HCT116 (cell line): ENCODE results near the gene INSRR. TPM values are rescaled to one million over a fixed set of nuclear protein-coding genes. Genes with fewer than 3 reads are reported as not detected.

Source experiments
- ATAC-seq: fragments of 200-7000 bp; cut with Tn5 transposase; 2 replicates; pipeline ENCODE4 v1.9.1; 2020; ENCODE audit warnings: mild to moderate bottlenecking, moderate library complexity
- BruUV-seq: library from RNA; stranded (reverse); fragments of 400-500 nt; replicated peaks from 2 replicates; lab custom pipeline; 2021; lab: Mats Ljungman, UMichigan
- CTCF ChIA-PET: fragments of 300-600 bp; sonication (Branson Sonifier 250); formaldehyde crosslinking; loops from one replicate; lab custom pipeline; 2021; ENCODE audit warnings: antibody characterized with exemption; lab: Charles Lee
- POLR2A ChIA-PET: fragments of 300-600, 350-600 bp; sonication (Branson Sonifier 250); formaldehyde crosslinking; loops from one replicate; lab custom pipeline; 2021; ENCODE audit warnings: antibody characterized with exemption; lab: Charles Lee
- RAD21 ChIA-PET, 2 experiments: fragments of 300-600 bp; sonication (Branson Sonifier 250); formaldehyde crosslinking; loops; one replicate each; lab custom pipeline; 2023; ENCODE audit warnings: low total read pairs in 2 of 2; ENCODE audit not compliant: uncharacterized antibody in 2 of 2, unreplicated experiment in 2 of 2, low non-redundant PET in 1 of 2; lab: Charles Lee
- DNase-seq: peaks from one replicate; pipeline ENCODE4 v3.0.0-alpha.2; 2010; ENCODE audit warnings: low read depth, low spot score
- H2AFZ ChIP-seq: fragments of 200-600 bp; shearing (Covaris generic), sonication (generic); 2 replicates; pipeline ENCODE4 v1.6.1; 2017; ENCODE audit warnings: low read depth, mixed run types, mixed read lengths, antibody characterized with exemption, low read length; ENCODE audit not compliant: poor library complexity, severe bottlenecking
- H3K27ac ChIP-seq: 2 replicates; pipeline ENCODE4 v1.5.1; 2012; ENCODE audit warnings: low read depth, low read length
- H3K27me3 ChIP-seq: fragments of 200-600 bp; sonication (generic); 2 replicates; pipeline ENCODE4 v1.6.1; 2016; ENCODE audit warnings: mixed run types, low read length, mixed read lengths; ENCODE audit not compliant: insufficient read depth
- H3K36me3 ChIP-seq, 2 experiments: fragments of 200-500 bp in 1 of 2; fragments of 200-600 bp in 1 of 2; sonication (Bioruptor generic) in 1 of 2; sonication (generic) in 1 of 2; 2 replicates each; pipeline versions ENCODE4 v1.5.1 to v1.6.1; 2014 to 2016; ENCODE audit warnings: low read length in 2 of 2, inconsistent platforms in 1 of 2, mixed read lengths in 1 of 2, mixed run types in 1 of 2; ENCODE audit not compliant: insufficient read depth in 2 of 2, control insufficient read depth in 1 of 2
- H3K4me1 ChIP-seq, 2 experiments: fragments of 200-600 bp in 1 of 2; sonication (generic) in 1 of 2; 2 replicates each; pipeline versions ENCODE4 v1.5.1 to v1.6.1; 2012 to 2017; ENCODE audit warnings: low read length in 2 of 2, inconsistent platforms in 1 of 2, mild to moderate bottlenecking in 1 of 2, mixed read lengths in 1 of 2, mixed run types in 1 of 2, moderate library complexity in 1 of 2; ENCODE audit not compliant: insufficient read depth in 2 of 2, control insufficient read depth in 1 of 2
- H3K4me2 ChIP-seq: fragments of 200-600 bp; sonication (generic); 2 replicates; pipeline ENCODE4 v1.6.1; 2017; ENCODE audit warnings: mixed run types, low read length, mixed read lengths
- H3K4me3 ChIP-seq, 2 experiments: fragments of 200-600 bp in 1 of 2; sonication (generic) in 1 of 2; replicated peaks in 1 of 2; 2 replicates each; pipeline ENCODE4 v1.5.1; 2011 to 2016; ENCODE audit warnings: low read length in 2 of 2, control low read depth in 1 of 2, low read depth in 1 of 2, mild to moderate bottlenecking in 1 of 2, mixed read lengths in 1 of 2, mixed run types in 1 of 2
- H3K79me2 ChIP-seq: fragments of 200-600 bp; sonication (generic); 2 replicates; pipeline ENCODE4 v1.6.1; 2017; ENCODE audit warnings: mild to moderate bottlenecking, mixed run types, low read length, moderate library complexity, mixed read lengths; ENCODE audit not compliant: insufficient read depth
- H3K9ac ChIP-seq: fragments of 200-600 bp; sonication (generic); 2 replicates; pipeline ENCODE4 v1.6.1; 2016; ENCODE audit warnings: low read length, mixed read lengths
- H3K9me2 ChIP-seq: fragments of 200-600 bp; sonication (generic), shearing (Covaris generic); 2 replicates; pipeline ENCODE4 v1.6.1; 2017; ENCODE audit warnings: mixed run types, mild to moderate bottlenecking, moderate library complexity; ENCODE audit not compliant: insufficient read depth
- H3K9me3 ChIP-seq, 2 experiments: fragments of 200-500 bp in 1 of 2; fragments of 200-600 bp in 1 of 2; sonication (Bioruptor generic) in 1 of 2; sonication (generic) in 1 of 2; 2 replicates each; pipeline ENCODE4 v1.6.1; 2014 to 2017; ENCODE audit warnings: low read length in 2 of 2, mixed read lengths in 2 of 2, inconsistent platforms in 1 of 2, low read depth in 1 of 2, mild to moderate bottlenecking in 1 of 2, mixed run types in 1 of 2, moderate library complexity in 1 of 2; ENCODE audit not compliant: control insufficient read depth in 1 of 2, insufficient read depth in 1 of 2
- H4K20me1 ChIP-seq: fragments of 200-600 bp; sonication (generic), shearing (Covaris generic); 2 replicates; pipeline ENCODE4 v1.6.1; 2017; ENCODE audit warnings: mixed run types, mild to moderate bottlenecking, moderate library complexity; ENCODE audit not compliant: insufficient read depth
- ATF3 ChIP-seq: IDR thresholded peaks from 2 replicates; pipeline ENCODE4 v1.6.1; 2012
- CEBPB ChIP-seq: IDR thresholded peaks from 2 replicates; pipeline ENCODE4 v1.6.1; 2012; ENCODE audit warnings: low read depth
- ELF1 ChIP-seq: IDR thresholded peaks from 2 replicates; pipeline ENCODE4 v1.6.1; 2012; ENCODE audit warnings: low read depth, borderline replicate concordance
- MAX ChIP-seq: IDR thresholded peaks from 2 replicates; pipeline ENCODE4 v1.6.1; 2012
- RAD21 ChIP-seq: IDR thresholded peaks from 2 replicates; pipeline ENCODE4 v1.6.1; 2012; ENCODE audit warnings: low read depth, mild to moderate bottlenecking
- SIN3A ChIP-seq: IDR thresholded peaks from 2 replicates; pipeline ENCODE4 v1.6.1; 2012; ENCODE audit warnings: low read depth
- SP1 ChIP-seq: IDR thresholded peaks from 2 replicates; pipeline ENCODE4 v1.6.1; 2012; ENCODE audit warnings: low read depth
- SRF ChIP-seq: IDR thresholded peaks from 2 replicates; pipeline ENCODE4 v1.6.1; 2012; ENCODE audit warnings: low read depth
- TCF7L2 ChIP-seq: IDR thresholded peaks from 2 replicates; pipeline ENCODE4 v1.7.0; 2011; ENCODE audit warnings: borderline replicate concordance, inconsistent platforms; ENCODE audit not compliant: insufficient read depth, insufficient read length; ENCODE audit errors: extremely low read depth
- ZBTB33 ChIP-seq: IDR thresholded peaks from 2 replicates; pipeline ENCODE4 v1.6.1; 2011; ENCODE audit warnings: mild to moderate bottlenecking, low read length, moderate library complexity; ENCODE audit not compliant: insufficient replicate concordance; ENCODE audit errors: extremely low read depth
- ZNF274 ChIP-seq: fragments of 200-500 bp; sonication (Bioruptor generic); IDR thresholded peaks from 2 replicates; pipeline ENCODE4 v1.6.1; 2014; ENCODE audit warnings: mild to moderate bottlenecking, low read depth, low read length, inconsistent platforms
- intact Hi-C: fragments of 100-400 bp; cut with micrococcal nuclease; formaldehyde crosslinking; loops from 2 replicates; pipeline ENCODE4 v1.10.0; 2022
- total RNA-seq: library from RNA; stranded (reverse); gene quantifications from one replicate; pipeline ENCODE4 v1.2.1, GENCODE V29; 2021; ENCODE audit not compliant: unreplicated experiment

INSRR gene
- total RNA-seq, 1 experiment from 2014 or later: not detected

- TF ChIP-seq SRF: no peak
- TF ChIP-seq MAX: no peak
- TF ChIP-seq ZBTB33: no peak
These were observed 9.8 kb downstream of the INSRR start (continued) for GRCh38 chr1:156849151-156849496.

GRCh38 chr1:156848461-156849150, 10.3 kb downstream of the INSRR start:
- ChIA-PET POLR2A (no interaction called here), RAD21 (interaction anchor here in 1 of 2 experiments (0.6 kb wide), 1 partner anchor 44 kb away, joined by 4 read pairs; no protein-coding TSS in a partner anchor), CTCF (interaction anchor here (1.5 to 2.2 kb wide), 2 partner anchors 10 to 11 kb away, joined by 5 to 8 read pairs; no protein-coding TSS in a partner anchor)
- Histone ChIP-seq H3K9me2 (no peaks in the 10 kb centered on the region), H3K4me3 (no peak overlapping the region), H3K4me2 (no peak overlapping the region), H3K9ac (no peak overlapping the region), H3K9me3 (no peaks in the 10 kb centered on the region), H3K36me3 (no peaks in the 10 kb centered on the region), H3K4me1 (no peaks in the 10 kb centered on the region; a peak in 2 of 4 replicates), H3K27me3 (no peaks in the 10 kb centered on the region), H2AFZ (no peak overlapping the region), H3K79me2 (no peaks in the 10 kb centered on the region), H4K20me1 (no peaks in the 10 kb centered on the region), H3K27ac (no peak overlapping the region)
- ATAC-seq (peak; percentile 56), DNase-seq (no peak)
- intact Hi-C loops: no loop called here
- TF ChIP-seq RAD21 (no peak), CEBPB (no peak), ZNF274 (no peak), ATF3 (no peak), ZBTB33 (no peak), SIN3A (no peak), SP1 (no peak), TCF7L2 (no peak), SRF (no peak), ELF1 (no peak)
- BruUV-seq: no TSS peak
